Testis (tissue), 3 donors: ENCODE results near the gene ITM2C. TPM values are rescaled to one million over a fixed set of nuclear protein-coding genes. Genes with fewer than 3 reads are reported as not detected.

ENCODE experiments used
- DNase-seq: peaks from one replicate; pipeline ENCODE4 v3.0.0-alpha.2; 2019
- H3K27ac ChIP-seq, 2 donors: fragments of 200-600 bp; sonication (generic); one replicate each; pipeline ENCODE4 v1.5.1; 2019
- H3K27me3 ChIP-seq: fragments of 200-600 bp; sonication (generic); one replicate; pipeline ENCODE4 v1.5.1; 2019
- H3K36me3 ChIP-seq: fragments of 200-600 bp; sonication (generic); one replicate; pipeline ENCODE4 v1.5.1; 2017; ENCODE audit warnings: low read depth; ENCODE audit errors: missing control alignments
- H3K4me1 ChIP-seq: fragments of 200-600 bp; sonication (generic); one replicate; pipeline ENCODE4 v1.5.1; 2019
- H3K4me3 ChIP-seq, 2 donors: fragments of 200-600 bp; sonication (generic); one replicate each; pipeline ENCODE4 v1.5.1; 2017 to 2019
- H3K9me3 ChIP-seq: fragments of 200-600 bp; sonication (generic); one replicate; pipeline ENCODE4 v1.5.1; 2017
- POLR2A ChIP-seq: fragments of 450-650 bp; IDR thresholded peaks from one replicate; pipeline ENCODE4 v1.6.1; 2017; ENCODE audit warnings: antibody characterized with exemption, mild to moderate bottlenecking, moderate library complexity
- WGBS, 2 donors: methylation state at CpG; one replicate each; pipeline ENCODE4 v1.1.5; 2018; 5-methylcytosine and 5-hydroxymethylcytosine counted together
- intact Hi-C: fragments of 100-400 bp; cut with DNase I; formaldehyde crosslinking; loops from one replicate; pipeline ENCODE4 v1.15.1; 2023; ENCODE audit warnings: low total_unique reads
- polyA plus RNA-seq: library from polyadenylated mRNA; stranded (reverse); fragments of 350-450 nt; fragmentation: Illumina TruSeq; extraction: RNeasy Lipid Tissue Mini Kit (QIAGEN cat#74804); gene quantifications from one replicate; pipeline ENCODE4 v1.2.3, GENCODE V29; 2014; ENCODE audit warnings: low read depth, low replicate concordance; ENCODE audit not compliant: insufficient read depth
- total RNA-seq, 2 donors: library from RNA; depleted of rRNA; stranded (reverse); fragments of >200 nt; gene quantifications; one replicate each; pipeline ENCODE4 v1.2.3, GENCODE V29; 2016
- TF ChIP-seq, protein P1 (sequence below), 3 experiments: fragments of 450-650 bp in 2 of 3; fragments of 200-600 bp in 1 of 3; sonication (generic) in 1 of 3; IDR thresholded peaks; one replicate each; pipeline ENCODE4 v1.5.1; 2016 to 2019; ENCODE audit warnings: antibody characterized with exemption in 3 of 3, mild to moderate bottlenecking in 2 of 3, moderate library complexity in 1 of 3

ITM2C gene
- total and polyA plus RNA-seq, 3 donors from 2014 or later = 53.7 to 95.7 (median 57.8) TPM

DNA sequence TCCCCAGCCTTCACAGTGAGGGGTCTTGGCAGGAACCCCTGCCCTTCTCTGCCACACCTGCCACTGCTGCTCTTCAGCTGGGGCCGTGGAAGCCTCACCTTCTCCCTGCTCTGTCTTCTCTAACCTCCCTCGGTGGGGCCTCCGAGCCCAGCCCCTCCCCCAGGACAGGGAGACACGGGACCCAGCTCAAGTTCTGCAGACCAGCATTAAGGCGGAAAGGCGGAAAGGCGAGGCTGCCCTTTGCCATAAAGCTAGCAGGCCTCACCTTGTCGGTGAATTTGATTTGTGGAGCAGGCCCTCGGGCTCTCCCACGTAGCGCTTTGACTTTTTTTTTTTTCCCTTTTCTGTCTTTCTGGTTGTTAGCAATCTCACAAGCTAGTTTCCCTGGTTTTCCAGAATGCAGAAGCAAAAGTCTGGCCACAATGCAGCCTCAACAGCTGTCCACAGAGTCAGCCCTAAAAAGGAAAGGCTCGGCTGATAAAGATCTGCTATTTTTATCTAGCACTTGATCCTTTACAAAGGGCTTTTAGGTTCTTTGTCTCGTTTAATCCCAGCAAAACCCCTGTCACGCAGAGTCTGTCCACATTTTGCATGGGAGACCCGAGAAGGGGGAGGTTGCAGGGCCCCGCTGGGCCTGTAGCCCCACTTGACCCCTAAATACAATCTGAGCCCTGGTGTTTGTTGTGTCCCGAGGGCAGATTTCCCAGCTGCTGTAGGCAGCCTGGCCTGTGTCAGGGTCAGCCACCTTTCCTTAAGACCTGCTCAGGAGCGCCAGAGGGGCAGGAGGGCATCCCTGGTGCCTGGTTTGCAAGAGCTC is 6.0 kb downstream of the ITM2C start:
- Histone ChIP-seq H3K27ac (no peak overlapping the region), H3K9me3 (no peaks in the 10 kb centered on the region), H3K4me1 (peaks cover 21% of the 10 kb centered on the region), H3K36me3 (no peaks in the 10 kb centered on the region), H3K4me3 (no peak overlapping the region), H3K27me3 (no peaks in the 10 kb centered on the region)
- intact Hi-C loops = no loop called here
- TF ChIP-seq POLR2A = no peak
- TF ChIP-seq, protein P1, sequence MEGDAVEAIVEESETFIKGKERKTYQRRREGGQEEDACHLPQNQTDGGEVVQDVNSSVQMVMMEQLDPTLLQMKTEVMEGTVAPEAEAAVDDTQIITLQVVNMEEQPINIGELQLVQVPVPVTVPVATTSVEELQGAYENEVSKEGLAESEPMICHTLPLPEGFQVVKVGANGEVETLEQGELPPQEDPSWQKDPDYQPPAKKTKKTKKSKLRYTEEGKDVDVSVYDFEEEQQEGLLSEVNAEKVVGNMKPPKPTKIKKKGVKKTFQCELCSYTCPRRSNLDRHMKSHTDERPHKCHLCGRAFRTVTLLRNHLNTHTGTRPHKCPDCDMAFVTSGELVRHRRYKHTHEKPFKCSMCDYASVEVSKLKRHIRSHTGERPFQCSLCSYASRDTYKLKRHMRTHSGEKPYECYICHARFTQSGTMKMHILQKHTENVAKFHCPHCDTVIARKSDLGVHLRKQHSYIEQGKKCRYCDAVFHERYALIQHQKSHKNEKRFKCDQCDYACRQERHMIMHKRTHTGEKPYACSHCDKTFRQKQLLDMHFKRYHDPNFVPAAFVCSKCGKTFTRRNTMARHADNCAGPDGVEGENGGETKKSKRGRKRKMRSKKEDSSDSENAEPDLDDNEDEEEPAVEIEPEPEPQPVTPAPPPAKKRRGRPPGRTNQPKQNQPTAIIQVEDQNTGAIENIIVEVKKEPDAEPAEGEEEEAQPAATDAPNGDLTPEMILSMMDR (IDR thresholded peaks at IDR 0.05) = no peak
- DNase-seq = no peak
- 63 to 68% methylated on average over 10 to 18 of the region's 18 CpGs for WGBS, 2 donors

DNA sequence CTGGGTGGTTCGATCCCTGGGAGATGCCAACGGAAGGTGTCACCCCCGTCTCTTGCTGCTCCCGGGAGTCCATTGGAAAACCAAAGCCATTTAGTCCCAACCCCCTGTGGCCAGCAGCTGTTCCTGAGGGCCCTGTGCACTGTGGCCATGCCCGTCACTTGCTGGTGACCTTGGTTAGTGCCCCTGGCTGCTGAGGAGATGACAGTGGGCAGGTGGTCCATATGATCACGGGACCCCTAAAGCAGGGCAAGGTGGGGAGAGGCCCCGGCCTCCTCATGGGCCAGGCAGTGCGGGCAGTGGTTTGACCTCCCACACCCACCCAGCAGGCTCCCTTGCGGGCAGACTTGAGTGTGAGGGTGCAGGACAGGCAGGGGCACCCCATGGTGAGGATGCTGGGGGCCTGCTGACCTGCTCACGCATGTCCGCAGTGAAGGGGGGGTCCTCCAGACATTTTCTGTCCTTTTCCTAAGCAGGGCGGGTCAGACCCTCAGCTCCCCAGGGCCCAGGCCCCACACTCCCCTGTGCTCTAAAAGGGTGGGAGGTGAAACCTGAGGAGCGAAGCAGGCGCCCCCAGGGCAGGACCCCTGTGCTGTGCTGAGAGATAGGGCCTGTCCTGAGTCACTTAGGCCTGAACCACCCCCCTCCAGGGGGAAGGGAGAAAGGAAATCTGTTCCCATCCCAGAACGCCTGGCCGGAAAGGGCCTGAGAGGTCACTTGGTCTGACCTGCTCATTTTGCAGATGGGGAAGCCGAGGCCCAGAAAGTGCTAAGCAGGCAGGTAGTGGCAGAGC is 6.8 kb downstream of the ITM2C start:
- H3K27me3 ChIP-seq = no peaks in the 10 kb centered on the region
- no peaks in the 10 kb centered on the region for H3K36me3 ChIP-seq
- TF ChIP-seq, protein P1 (IDR thresholded peaks at IDR 0.05) = no peak
- TF ChIP-seq POLR2A = no peak
- whole genome bisulfite sequencing, 2 donors = 85 to 92% methylated on average over 7 to 15 of the region's 17 CpGs
- H3K9me3 ChIP-seq = no peaks in the 10 kb centered on the region
- intact Hi-C loops = no loop called here
- H3K4me1 ChIP-seq = peaks cover 13% of the 10 kb centered on the region
- no peak for DNase-seq
- no peak overlapping the region for H3K4me3 ChIP-seq
- no peak overlapping the region for H3K27ac ChIP-seq

DNA sequence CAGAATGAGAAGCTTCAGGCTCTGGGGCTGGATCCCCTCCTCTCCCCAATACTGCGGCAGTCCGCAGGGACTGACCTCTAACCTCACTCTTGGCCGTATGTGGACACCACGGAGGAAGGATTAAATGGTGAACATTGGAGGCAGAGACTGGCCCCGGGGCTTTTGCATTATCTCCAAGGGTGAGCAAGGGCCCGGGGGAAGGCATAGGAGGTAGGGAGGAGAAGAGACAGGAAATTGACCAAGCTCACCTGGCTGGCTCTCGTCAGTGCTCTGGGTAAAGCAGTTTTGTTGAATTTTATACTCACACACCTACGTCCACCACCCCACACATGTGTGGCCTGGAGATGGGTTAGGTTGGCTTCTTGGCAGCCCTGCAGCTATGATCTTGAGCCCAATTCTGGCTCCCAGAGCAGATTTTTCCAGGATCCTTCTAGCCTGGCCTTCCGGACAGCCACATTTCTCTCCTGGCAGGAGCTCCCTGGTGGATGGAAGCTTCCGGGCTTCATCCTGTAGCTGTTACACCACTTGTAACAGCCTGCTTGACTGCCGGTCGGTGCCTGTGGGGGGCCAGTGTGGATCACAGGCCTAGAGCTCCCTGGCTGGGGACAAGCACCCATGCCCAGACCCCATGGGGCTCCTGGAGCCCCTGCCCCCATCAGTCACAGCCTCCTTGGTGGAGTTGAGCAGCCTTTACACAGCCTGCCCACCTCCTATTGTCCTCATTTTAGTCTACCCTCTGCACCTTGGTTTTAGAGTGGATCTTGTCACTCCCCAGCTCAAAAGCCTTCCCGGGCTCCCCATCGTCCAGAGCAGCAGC is 7.6 kb downstream of the ITM2C start:
- H3K36me3 ChIP-seq = no peaks in the 10 kb centered on the region
- WGBS, 2 donors = 87 to 90% methylated on average over 13 to 14 of the region's 14 CpGs
- peaks cover 5% of the 10 kb centered on the region for H3K4me1 ChIP-seq
- no peak for TF ChIP-seq POLR2A
- TF ChIP-seq, protein P1 (IDR thresholded peaks at IDR 0.05) = no peak
- no peaks in the 10 kb centered on the region for H3K9me3 ChIP-seq
- no peak overlapping the region for H3K4me3 ChIP-seq
- DNase-seq = no peak
- H3K27me3 ChIP-seq = no peaks in the 10 kb centered on the region
- intact Hi-C loops = no loop called here
- no peak overlapping the region for H3K27ac ChIP-seq

DNA sequence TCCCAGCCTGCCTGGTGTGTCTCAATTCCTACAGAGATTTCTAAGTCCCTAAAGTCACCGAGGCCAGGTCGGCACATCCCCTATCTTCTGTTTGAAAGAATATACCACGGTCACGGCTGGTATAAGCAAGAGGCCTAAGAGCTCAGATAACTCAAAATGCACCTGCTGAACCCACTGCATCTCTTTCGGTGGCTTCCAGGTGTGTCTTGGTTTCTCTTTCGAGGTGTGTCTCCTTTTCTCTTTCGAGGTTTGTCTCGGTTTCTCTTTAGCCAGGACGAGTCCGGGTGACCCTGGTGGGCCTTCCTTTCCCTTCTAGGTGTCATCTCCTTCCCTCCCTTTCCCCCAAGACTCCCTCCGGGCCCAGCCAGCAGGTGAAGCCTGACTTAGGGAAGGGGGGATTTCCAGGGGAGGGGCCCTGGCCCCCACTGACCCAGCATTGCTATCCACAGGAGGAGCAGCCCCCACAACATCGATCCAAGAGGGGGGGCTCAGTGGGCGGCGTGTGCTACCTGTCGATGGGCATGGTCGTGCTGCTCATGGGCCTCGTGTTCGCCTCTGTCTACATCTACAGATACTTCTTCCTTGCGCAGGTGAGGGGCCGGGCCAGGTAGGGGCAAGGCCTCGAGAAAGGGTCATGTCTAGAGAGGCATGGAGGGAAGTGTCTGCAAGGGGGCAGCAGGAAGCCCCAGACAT is 8.4 kb downstream of the ITM2C start:
- no peak overlapping the region for H3K27ac ChIP-seq
- TF ChIP-seq POLR2A = no peak
- TF ChIP-seq, protein P1 (IDR thresholded peaks at IDR 0.05) = no peak
- intact Hi-C loops = no loop called here
- no peaks in the 10 kb centered on the region for H3K4me1 ChIP-seq
- WGBS, 2 donors = 88 to 96% methylated on average over 21 of the region's 21 CpGs
- no peaks in the 10 kb centered on the region for H3K9me3 ChIP-seq
- no peak for DNase-seq
- no peaks in the 10 kb centered on the region for H3K27me3 ChIP-seq
- H3K36me3 ChIP-seq = no peaks in the 10 kb centered on the region
- H3K4me3 ChIP-seq = no peak overlapping the region
